SJCRH30 (cell line): ENCODE data around the gene CEP41. TPM values are rescaled to one million over a fixed set of nuclear protein-coding genes. Genes with fewer than 3 reads are reported as not detected.

Source experiments
- DNase-seq, 2 experiments: peaks; one replicate each; pipeline ENCODE4 v3.0.0-alpha.2; 2015 to 2020
- H3K27ac ChIP-seq: fragments of 250-450 bp; sonication (Bioruptor Pico); 2 replicates; pipeline ENCODE4 v1.5.1; 2020; ENCODE audit warnings: mild to moderate bottlenecking, moderate library complexity
- H3K27me3 ChIP-seq: fragments of 250-450 bp; sonication (Bioruptor Pico); 2 replicates; pipeline ENCODE4 v1.5.1; 2020; ENCODE audit warnings: mild to moderate bottlenecking, moderate library complexity
- H3K36me3 ChIP-seq: fragments of 250-450 bp; sonication (Bioruptor Pico); 2 replicates; pipeline ENCODE4 v1.5.1; 2020; ENCODE audit warnings: mild to moderate bottlenecking, moderate library complexity
- H3K4me1 ChIP-seq: fragments of 250-450 bp; sonication (Bioruptor Pico); 2 replicates; pipeline ENCODE4 v1.5.1; 2020; ENCODE audit warnings: mild to moderate bottlenecking, moderate library complexity
- H3K4me3 ChIP-seq: fragments of 250-450 bp; sonication (Bioruptor Pico); 2 replicates; pipeline ENCODE4 v1.5.1; 2020; ENCODE audit warnings: mild to moderate bottlenecking, moderate library complexity
- H3K9me3 ChIP-seq: fragments of 250-450 bp; sonication (Bioruptor Pico); replicated peaks from 2 replicates; pipeline ENCODE4 v1.5.1; 2020; ENCODE audit warnings: mild to moderate bottlenecking, moderate library complexity
- total RNA-seq: library from RNA; depleted of rRNA; stranded (reverse); fragments of >200 nt; shearing (Covaris generic); gene quantifications from 2 replicates; pipeline ENCODE4 v1.2.3, GENCODE V29; 2014

CEP41 gene
- total RNA-seq, 1 experiment from 2014 or later = 39.9 TPM

GRCh38 chr7:130417213-130417612 lies 23.6 kb downstream of the CEP41 start:
- H3K27ac ChIP-seq = no peak overlapping the region
- H3K4me1 ChIP-seq = peaks cover 2% of the 10 kb centered on the region; the same call in 1 of the 2 replicates
- no peak for DNase-seq
- no peaks in the 10 kb centered on the region for H3K27me3 ChIP-seq
- peaks cover 8% of the 10 kb centered on the region for H3K36me3 ChIP-seq
- H3K4me3 ChIP-seq = no peak overlapping the region
- no peaks in the 10 kb centered on the region for H3K9me3 ChIP-seq

- H3K9me3 ChIP-seq = no peaks in the 10 kb centered on the region
- H3K4me3 ChIP-seq = no peak overlapping the region
- DNase-seq = no peak
- no peak overlapping the region for H3K27ac ChIP-seq
- H3K27me3 ChIP-seq = no peaks in the 10 kb centered on the region
- H3K36me3 ChIP-seq = peaks cover 6% of the 10 kb centered on the region; the same call in 1 of the 2 replicates
- H3K4me1 ChIP-seq = no peaks in the 10 kb centered on the region
Measured at GRCh38 chr7:130415006-130415405, 25.8 kb downstream of the CEP41 start.

GRCh38 chr7:130413201-130413600 lies 27.6 kb downstream of the CEP41 start:
- no peak for DNase-seq
- Histone ChIP-seq H3K36me3 (0 out of 2 replicates have a peak, but pooled peaks cover 3% of the 10 kb centered on the region), H3K27me3 (no peaks in the 10 kb centered on the region), H3K4me1 (no peaks in the 10 kb centered on the region), H3K9me3 (no peaks in the 10 kb centered on the region), H3K27ac (no peak overlapping the region), H3K4me3 (no peak overlapping the region)

- no peaks in the 10 kb centered on the region for H3K27me3 ChIP-seq
- DNase-seq = no peak
- H3K4me3 ChIP-seq = no peak overlapping the region
- no peaks in the 10 kb centered on the region for H3K9me3 ChIP-seq
- H3K27ac ChIP-seq = no peak overlapping the region
- no peaks in the 10 kb centered on the region for H3K4me1 ChIP-seq
- H3K36me3 ChIP-seq = peaks cover 3% of the 10 kb centered on the region; the same call in 1 of the 2 replicates
Measured at GRCh38 chr7:130410868-130411541, 29.8 kb downstream of the CEP41 start.

GRCh38 chr7:130409712-130410072 lies 31.1 kb downstream of the CEP41 start:
- Histone ChIP-seq H3K27ac (no peak overlapping the region), H3K9me3 (no peaks in the 10 kb centered on the region), H3K27me3 (no peaks in the 10 kb centered on the region), H3K4me3 (no peak overlapping the region), H3K36me3 (peaks cover 3% of the 10 kb centered on the region; the same call in 1 of the 2 replicates), H3K4me1 (no peaks in the 10 kb centered on the region)
- no peak for DNase-seq

GRCh38 chr7:130409067-130409711 lies 31.6 kb downstream of the CEP41 start:
- H3K27me3 ChIP-seq = no peaks in the 10 kb centered on the region
- no peaks in the 10 kb centered on the region for H3K9me3 ChIP-seq
- DNase-seq = no peak
- H3K4me1 ChIP-seq = no peaks in the 10 kb centered on the region
- peaks cover 3% of the 10 kb centered on the region; the same call in 1 of the 2 replicates for H3K36me3 ChIP-seq
- no peak overlapping the region for H3K27ac ChIP-seq
- H3K4me3 ChIP-seq = no peak overlapping the region

- Histone ChIP-seq H3K4me1 (no peaks in the 10 kb centered on the region), H3K36me3 (peaks cover 20% of the 10 kb centered on the region), H3K27ac (no peak overlapping the region), H3K9me3 (no peaks in the 10 kb centered on the region), H3K4me3 (no peak overlapping the region), H3K27me3 (no peaks in the 10 kb centered on the region)
- no peak for DNase-seq
Measured at GRCh38 chr7:130405003-130405402, 35.8 kb downstream of the CEP41 start.

GRCh38 chr7:130401578-130401977 lies 39.2 kb downstream of the CEP41 start:
- H3K27ac ChIP-seq = no peak overlapping the region
- no peak for DNase-seq
- H3K36me3 ChIP-seq = peaks cover 28% of the 10 kb centered on the region

GRCh38 chr7:130401101-130401500 lies 39.7 kb downstream of the CEP41 start:
- H3K4me1 ChIP-seq = no peaks in the 10 kb centered on the region
- DNase-seq = no peak
- H3K4me3 ChIP-seq = no peak overlapping the region
- peaks cover 28% of the 10 kb centered on the region for H3K36me3 ChIP-seq
- H3K27ac ChIP-seq = no peak overlapping the region
- H3K27me3 ChIP-seq = no peaks in the 10 kb centered on the region
- H3K9me3 ChIP-seq = no peaks in the 10 kb centered on the region

More at GRCh38 chr7:130401578-130401977, 39.2 kb downstream of the CEP41 start:
- Histone ChIP-seq H3K4me3 (no peak overlapping the region), H3K4me1 (no peaks in the 10 kb centered on the region), H3K9me3 (no peaks in the 10 kb centered on the region), H3K27me3 (no peaks in the 10 kb centered on the region)

- Histone ChIP-seq H3K9me3 (no peaks in the 10 kb centered on the region), H3K27me3 (no peaks in the 10 kb centered on the region), H3K36me3 (peaks cover 28% of the 10 kb centered on the region), H3K4me3 (no peak overlapping the region), H3K4me1 (no peaks in the 10 kb centered on the region), H3K27ac (no peak overlapping the region)
- no peak for DNase-seq
Measured at GRCh38 chr7:130400120-130400572, 40.7 kb downstream of the CEP41 start.

GRCh38 chr7:130398526-130399090 lies 42.2 kb downstream of the CEP41 start:
- DNase-seq = no peak
- no peaks in the 10 kb centered on the region for H3K27me3 ChIP-seq
- H3K9me3 ChIP-seq = no peaks in the 10 kb centered on the region
- no peak overlapping the region for H3K4me3 ChIP-seq
- H3K36me3 ChIP-seq = peaks cover 28% of the 10 kb centered on the region
- peaks cover 6% of the 10 kb centered on the region; the same call in 1 of the 2 replicates for H3K4me1 ChIP-seq
- no peak overlapping the region for H3K27ac ChIP-seq

GRCh38 chr7:130397758-130398073 lies 43.1 kb downstream of the CEP41 start:
- peaks cover 15% of the 10 kb centered on the region for H3K4me1 ChIP-seq
- H3K4me3 ChIP-seq = no peak overlapping the region
- H3K27ac ChIP-seq = no peak overlapping the region
- DNase-seq = no peak
- H3K9me3 ChIP-seq = no peaks in the 10 kb centered on the region
- peaks cover 21% of the 10 kb centered on the region for H3K36me3 ChIP-seq
- no peaks in the 10 kb centered on the region for H3K27me3 ChIP-seq

- Histone ChIP-seq H3K9me3 (no peaks in the 10 kb centered on the region), H3K4me1 (peaks cover 20% of the 10 kb centered on the region), H3K4me3 (no peak overlapping the region), H3K36me3 (peaks cover 17% of the 10 kb centered on the region), H3K27ac (no peak overlapping the region), H3K27me3 (no peaks in the 10 kb centered on the region)
- DNase-seq = no peak
Measured at GRCh38 chr7:130397051-130397757, 43.6 kb downstream of the CEP41 start.

- DNase-seq = no peak
- H3K36me3 ChIP-seq = peaks cover 11% of the 10 kb centered on the region
- no peak overlapping the region for H3K4me3 ChIP-seq
- H3K4me1 ChIP-seq = peaks cover 23% of the 10 kb centered on the region
- no peak overlapping the region for H3K27ac ChIP-seq
- no peaks in the 10 kb centered on the region for H3K27me3 ChIP-seq
- no peaks in the 10 kb centered on the region for H3K9me3 ChIP-seq
Measured at GRCh38 chr7:130396109-130396508, 44.7 kb downstream of the CEP41 start.

- no peaks in the 10 kb centered on the region for H3K9me3 ChIP-seq
- no peak overlapping the region for H3K27ac ChIP-seq
- H3K4me1 ChIP-seq = peaks cover 23% of the 10 kb centered on the region
- H3K27me3 ChIP-seq = no peaks in the 10 kb centered on the region
- no peak overlapping the region for H3K4me3 ChIP-seq
- no peak for DNase-seq
- H3K36me3 ChIP-seq = peaks cover 8% of the 10 kb centered on the region; the same call in 1 of the 2 replicates
Measured at GRCh38 chr7:130395421-130395820, 45.4 kb downstream of the CEP41 start.
